CD4-positive, alpha-beta T cell treated with Interferon gamma for 1 hour (primary cell): ENCODE results near the gene CPNE5.

ENCODE experiments used
- DNase-seq: peaks from one replicate; pipeline ENCODE4 v3.0.0-alpha.2; 2020

The CPNE5 gene

GRCh38 chr6:36856277-36856676 lies 17.0 kb upstream of the CPNE5 start:
- DNase-seq = no peak

GRCh38 chr6:36855750-36856149 lies 16.5 kb upstream of the CPNE5 start:
- no peak for DNase-seq

- DNase-seq = peak; percentile 46
These were observed 14.1 kb upstream of the CPNE5 start for GRCh38 chr6:36853325-36853724.

- peak; percentile 11 for DNase-seq
These were observed 13.4 kb upstream of the CPNE5 start for GRCh38 chr6:36852481-36853147.

- no peak for DNase-seq
These were observed 12.4 kb upstream of the CPNE5 start for GRCh38 chr6:36851626-36852025.

- peak; percentile 19 for DNase-seq
These were observed 11.9 kb upstream of the CPNE5 start for GRCh38 chr6:36851149-36851614.

GRCh38 chr6:36850021-36850420 lies 10.8 kb upstream of the CPNE5 start:
- no peak for DNase-seq

- DNase-seq = no peak
These were observed 9.6 kb upstream of the CPNE5 start for GRCh38 chr6:36848658-36849441.

GRCh38 chr6:36847991-36848390 lies 8.7 kb upstream of the CPNE5 start:
- DNase-seq = no peak

GRCh38 chr6:36847152-36847551 lies 7.9 kb upstream of the CPNE5 start:
- no peak for DNase-seq

- DNase-seq = no peak
These were observed 6.0 kb upstream of the CPNE5 start for GRCh38 chr6:36845233-36845632.

GRCh38 chr6:36844232-36845170 lies 5.3 kb upstream of the CPNE5 start:
- no peak for DNase-seq

- DNase-seq = no peak
These were observed 3.9 kb upstream of the CPNE5 start for GRCh38 chr6:36843170-36843569.

GRCh38 chr6:36841756-36842155 lies 2.5 kb upstream of the CPNE5 start:
- DNase-seq = no peak

GRCh38 chr6:36840432-36841403 lies 1.5 kb upstream of the CPNE5 start:
- no peak for DNase-seq

GRCh38 chr6:36839749-36840431 lies 646 bp upstream of the CPNE5 start:
- DNase-seq = peak; percentile 25

GRCh38 chr6:36837686-36838085 lies 1.6 kb downstream of the CPNE5 start:
- no peak for DNase-seq

- DNase-seq = no peak
These were observed 2.3 kb downstream of the CPNE5 start for GRCh38 chr6:36837022-36837339.

- DNase-seq = no peak
These were observed 2.9 kb downstream of the CPNE5 start for GRCh38 chr6:36836111-36837021.

GRCh38 chr6:36834576-36835341 lies 4.5 kb downstream of the CPNE5 start:
- DNase-seq = no peak
